Neuron (in vitro differentiated cells): ENCODE measurements around the gene EFHD2.

Experiments
- H2AFZ ChIP-seq: one replicate; pipeline ENCODE4 v1.6.1; 2013; ENCODE audit warnings: low read depth, mild to moderate bottlenecking, inconsistent platforms, low read length, moderate library complexity
- H3K27me3 ChIP-seq: one replicate; pipeline ENCODE4 v1.6.1; 2013; ENCODE audit warnings: low read length; ENCODE audit not compliant: insufficient read depth
- H3K36me3 ChIP-seq: one replicate; pipeline ENCODE4 v1.6.1; 2013; ENCODE audit warnings: low read length; ENCODE audit not compliant: insufficient read depth
- H3K4me1 ChIP-seq: one replicate; pipeline ENCODE4 v1.6.1; 2013; ENCODE audit warnings: low read length; ENCODE audit not compliant: insufficient read depth
- H3K4me3 ChIP-seq: 2 replicates; pipeline ENCODE4 v1.5.1; 2013; ENCODE audit warnings: mild to moderate bottlenecking, low read length, moderate library complexity
- H3K9me3 ChIP-seq: one replicate; pipeline ENCODE4 v1.6.1; 2013; ENCODE audit warnings: low read length

Gene EFHD2

GRCh38 chr1:15435239-15436077 lies 25.8 kb downstream of the EFHD2 start:
- Histone ChIP-seq H3K9me3 (no peaks in the 10 kb centered on the region), H3K4me1 (no peaks in the 10 kb centered on the region), H2AFZ (no peak overlapping the region), H3K4me3 (no peak overlapping the region), H3K36me3 (no peaks in the 10 kb centered on the region), H3K27me3 (peaks cover 2% of the 10 kb centered on the region)

DNA sequence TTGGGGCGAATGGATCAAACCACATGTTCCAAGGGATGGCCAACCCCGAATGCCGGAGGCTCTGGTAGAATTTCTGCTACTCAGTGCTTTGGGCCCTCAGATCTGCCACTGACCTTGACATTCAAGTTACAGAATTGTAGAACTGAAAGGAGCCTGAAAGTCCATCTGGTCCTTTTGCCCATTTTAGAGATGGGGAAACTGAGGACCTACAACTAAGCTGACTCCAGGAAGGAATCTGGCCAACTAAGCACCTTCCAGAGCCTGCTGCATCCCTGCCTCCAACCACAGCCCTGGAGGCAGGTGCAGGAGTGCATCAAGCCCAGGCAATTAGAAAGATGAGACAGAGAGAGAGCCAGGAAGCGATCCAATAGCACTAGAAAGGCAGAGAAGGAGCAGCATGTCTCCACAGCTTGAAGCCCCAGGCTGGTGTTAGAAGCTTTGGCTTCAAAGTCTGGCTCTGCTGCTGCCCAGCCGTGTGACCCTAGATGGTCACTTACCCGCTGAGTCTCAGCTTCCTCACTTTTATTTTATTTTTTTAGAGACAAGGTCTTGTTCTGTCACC lies 27.3 kb downstream of the EFHD2 start:
- H3K36me3 ChIP-seq, result no peaks in the 10 kb centered on the region
- H3K27me3 ChIP-seq, result peaks cover 2% of the 10 kb centered on the region
- H3K9me3 ChIP-seq, result no peaks in the 10 kb centered on the region
- H3K4me3 ChIP-seq, result no peak overlapping the region
- H2AFZ ChIP-seq, result no peak overlapping the region
- no peaks in the 10 kb centered on the region for H3K4me1 ChIP-seq

GRCh38 chr1:15439325-15439724 lies 29.6 kb downstream of the EFHD2 start:
- H3K9me3 ChIP-seq, result no peaks in the 10 kb centered on the region
- no peaks in the 10 kb centered on the region for H3K4me1 ChIP-seq
- H2AFZ ChIP-seq, result no peak overlapping the region
- H3K27me3 ChIP-seq, result peaks cover 2% of the 10 kb centered on the region
- H3K4me3 ChIP-seq, result no peak overlapping the region
- no peaks in the 10 kb centered on the region for H3K36me3 ChIP-seq

DNA sequence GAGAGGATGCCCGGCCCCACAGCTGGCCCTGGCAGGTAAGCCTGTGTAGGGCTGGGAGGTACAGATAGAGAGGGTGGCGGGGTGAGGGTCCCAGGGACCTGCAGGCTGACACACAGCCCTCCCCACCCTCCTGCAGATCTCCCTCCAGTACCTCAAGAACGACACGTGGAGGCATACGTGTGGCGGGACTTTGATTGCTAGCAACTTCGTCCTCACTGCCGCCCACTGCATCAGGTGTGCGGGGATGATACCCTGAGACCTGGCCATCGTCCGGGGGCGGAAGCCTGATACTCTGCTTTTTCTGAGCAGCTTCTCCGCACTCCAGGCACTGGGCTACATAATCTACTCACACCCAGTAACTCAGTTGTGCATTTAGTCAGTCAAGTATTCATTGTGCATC lies 30.7 kb downstream of the EFHD2 start:
- no peaks in the 10 kb centered on the region for H3K36me3 ChIP-seq
- no peaks in the 10 kb centered on the region for H3K4me1 ChIP-seq
- H3K9me3 ChIP-seq, result no peaks in the 10 kb centered on the region
- no peak overlapping the region for H2AFZ ChIP-seq
- H3K27me3 ChIP-seq, result peaks cover 2% of the 10 kb centered on the region
- H3K4me3 ChIP-seq, result no peak overlapping the region

DNA sequence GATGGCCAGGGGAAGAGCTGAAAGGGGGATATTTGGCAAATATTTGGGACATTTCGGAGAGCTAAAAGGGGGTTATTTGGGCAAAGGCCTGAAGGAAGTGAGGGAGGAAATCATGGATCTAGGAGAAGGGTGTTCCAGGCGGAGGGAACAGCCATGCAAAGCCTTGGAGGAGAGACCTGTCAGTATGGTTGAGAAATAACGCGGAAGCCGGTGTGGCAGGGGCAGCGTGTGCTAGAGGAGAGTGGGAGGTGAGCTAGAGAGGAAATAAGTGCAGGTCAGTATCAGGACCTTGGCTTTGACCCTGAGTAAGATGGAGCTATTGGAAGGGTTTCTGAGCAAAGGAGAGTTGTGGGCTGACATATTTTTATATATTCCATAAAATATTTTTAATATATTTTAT lies 31.6 kb downstream of the EFHD2 start:
- Histone ChIP-seq H2AFZ (no peak overlapping the region), H3K4me3 (no peak overlapping the region), H3K4me1 (no peaks in the 10 kb centered on the region), H3K27me3 (peaks cover 2% of the 10 kb centered on the region), H3K36me3 (no peaks in the 10 kb centered on the region), H3K9me3 (no peaks in the 10 kb centered on the region)

DNA sequence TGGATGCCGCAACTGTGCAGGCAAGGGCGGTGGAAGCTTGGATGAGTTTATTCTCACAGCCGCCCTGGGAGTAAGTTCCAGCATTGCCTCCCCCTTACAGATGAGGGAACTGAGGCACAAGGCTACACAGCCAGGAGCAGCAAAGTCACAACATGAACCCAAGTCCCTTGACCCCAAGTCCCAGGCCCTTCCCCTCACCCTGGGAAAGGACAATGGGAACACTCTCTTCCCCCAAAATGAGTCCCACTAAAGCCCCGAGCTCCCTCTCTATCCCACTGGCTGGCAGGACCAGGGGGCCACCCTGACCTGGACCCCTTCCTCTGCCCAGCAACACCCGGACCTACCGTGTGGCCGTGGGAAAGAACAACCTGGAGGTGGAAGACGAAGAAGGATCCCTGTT lies 32.4 kb downstream of the EFHD2 start:
- Histone ChIP-seq H3K36me3 (no peaks in the 10 kb centered on the region), H2AFZ (no peak overlapping the region), H3K27me3 (peaks cover 2% of the 10 kb centered on the region), H3K4me3 (no peak overlapping the region), H3K4me1 (no peaks in the 10 kb centered on the region), H3K9me3 (no peaks in the 10 kb centered on the region)

GRCh38 chr1:15442759-15443158 lies 33.1 kb downstream of the EFHD2 start:
- Histone ChIP-seq H3K36me3 (no peaks in the 10 kb centered on the region), H3K4me3 (no peak overlapping the region), H3K9me3 (no peaks in the 10 kb centered on the region), H3K4me1 (no peaks in the 10 kb centered on the region), H3K27me3 (peaks cover 2% of the 10 kb centered on the region), H2AFZ (no peak overlapping the region)

- H3K4me1 ChIP-seq, result no peaks in the 10 kb centered on the region
- H2AFZ ChIP-seq, result no peak overlapping the region
- H3K27me3 ChIP-seq, result peaks cover under 1% of the 10 kb centered on the region
- H3K9me3 ChIP-seq, result no peaks in the 10 kb centered on the region
- no peak overlapping the region for H3K4me3 ChIP-seq
- no peaks in the 10 kb centered on the region for H3K36me3 ChIP-seq
Observed at GRCh38 chr1:15443281-15443680, 33.6 kb downstream of the EFHD2 start.

DNA sequence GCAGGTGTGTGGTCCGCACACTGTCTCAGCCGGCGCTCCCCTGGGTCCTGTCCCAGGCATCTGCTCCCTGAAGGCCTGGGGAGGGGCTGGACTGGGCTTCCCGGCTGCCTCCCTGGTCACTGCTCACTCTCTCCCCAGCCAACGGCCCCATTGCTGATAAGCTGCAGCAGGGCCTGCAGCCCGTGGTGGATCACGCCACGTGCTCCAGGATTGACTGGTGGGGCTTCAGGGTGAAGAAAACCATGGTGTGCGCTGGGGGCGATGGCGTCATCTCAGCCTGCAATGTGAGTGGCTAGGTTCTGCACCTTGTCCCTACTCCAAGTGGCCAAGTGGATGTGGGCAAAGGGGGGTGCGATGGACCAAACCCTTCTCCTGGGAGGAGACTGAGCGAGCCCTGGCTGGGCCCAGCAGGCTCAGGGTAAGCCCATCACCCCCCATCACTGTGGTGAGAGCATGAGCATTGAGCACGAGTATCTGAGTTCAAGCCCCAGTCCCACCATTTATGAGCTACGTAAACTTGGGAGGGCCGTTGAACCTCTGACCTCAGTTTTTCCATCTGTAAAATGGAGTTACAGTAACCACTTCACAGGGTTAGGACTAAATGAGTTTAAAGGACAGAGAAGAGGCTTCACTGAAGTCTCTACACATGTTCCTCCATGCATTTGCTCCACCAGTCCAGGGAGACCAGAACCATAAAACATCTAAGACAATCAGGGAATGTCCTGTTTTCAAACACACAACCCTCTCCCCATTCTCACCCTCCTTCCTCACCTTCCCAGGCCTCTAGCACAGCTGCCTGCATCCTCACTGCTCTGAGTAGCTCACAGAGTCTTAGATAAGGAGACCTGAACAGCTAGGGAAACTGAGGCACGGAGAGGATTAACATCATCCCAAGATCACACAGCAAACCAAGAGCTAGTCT lies 35.0 kb downstream of the EFHD2 start:
- Histone ChIP-seq H2AFZ (no peak overlapping the region), H3K27me3 (no peaks in the 10 kb centered on the region), H3K4me1 (no peaks in the 10 kb centered on the region), H3K4me3 (no peak overlapping the region), H3K9me3 (no peaks in the 10 kb centered on the region), H3K36me3 (no peaks in the 10 kb centered on the region)

- no peaks in the 10 kb centered on the region for H3K27me3 ChIP-seq
- no peak overlapping the region for H3K4me3 ChIP-seq
- no peaks in the 10 kb centered on the region for H3K4me1 ChIP-seq
- H3K9me3 ChIP-seq, result no peaks in the 10 kb centered on the region
- H2AFZ ChIP-seq, result no peak overlapping the region
- no peaks in the 10 kb centered on the region for H3K36me3 ChIP-seq
Observed at GRCh38 chr1:15445390-15446122, 35.9 kb downstream of the EFHD2 start.

DNA sequence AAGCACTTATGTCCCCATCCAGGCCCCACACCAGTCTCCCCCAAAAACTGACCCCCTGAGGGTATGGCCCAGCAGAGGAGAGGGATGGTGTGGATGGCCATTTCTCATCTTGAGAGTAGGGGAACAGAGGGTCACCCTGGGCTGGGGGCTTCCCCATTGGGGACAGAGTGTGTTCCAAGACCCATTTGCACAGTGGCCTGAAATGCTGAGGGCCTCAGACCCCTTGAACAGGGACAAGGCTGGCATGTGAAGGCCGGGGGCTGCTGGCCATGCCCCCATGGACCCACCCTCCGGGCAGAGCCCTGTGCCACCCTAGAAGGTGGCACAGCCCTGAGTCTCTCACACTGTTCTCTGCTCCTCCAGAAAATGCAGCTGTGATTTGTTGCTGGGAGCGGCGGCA lies 36.5 kb downstream of the EFHD2 start:
- H3K9me3 ChIP-seq, result no peaks in the 10 kb centered on the region
- H3K36me3 ChIP-seq, result no peaks in the 10 kb centered on the region
- no peak overlapping the region for H3K4me3 ChIP-seq
- H2AFZ ChIP-seq, result no peak overlapping the region
- H3K27me3 ChIP-seq, result no peaks in the 10 kb centered on the region
- H3K4me1 ChIP-seq, result no peaks in the 10 kb centered on the region

DNA sequence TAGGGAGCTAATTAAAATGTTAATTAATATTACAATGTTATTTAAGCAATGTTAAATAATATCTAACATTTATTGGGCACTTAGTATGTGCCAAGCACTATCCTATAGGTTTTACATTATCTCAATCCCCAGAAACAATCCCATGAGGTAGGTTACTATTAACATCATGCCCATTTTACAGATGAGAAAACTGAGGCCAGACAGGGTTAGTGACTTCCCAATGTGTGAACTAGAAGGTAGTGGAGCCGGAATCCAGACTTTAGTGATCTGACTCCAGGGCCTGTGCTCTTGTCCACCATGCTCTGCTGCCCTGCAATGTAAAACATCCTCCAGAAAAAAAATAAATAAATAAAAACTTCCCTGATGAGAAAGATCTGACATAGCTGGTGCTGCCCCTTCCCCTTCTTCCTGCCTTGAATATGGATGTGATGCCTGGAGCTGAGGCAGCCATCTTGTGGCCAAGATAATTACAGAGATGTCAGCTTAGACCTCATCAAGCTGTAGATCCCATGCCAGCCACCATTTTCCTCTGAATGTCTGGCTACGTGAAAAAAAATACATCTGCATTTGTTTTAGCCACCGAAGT lies 39.3 kb downstream of the EFHD2 start:
- Histone ChIP-seq H3K36me3 (no peaks in the 10 kb centered on the region), H3K9me3 (no peaks in the 10 kb centered on the region)

More for the DNA sequence above, 39.3 kb downstream of the EFHD2 start:
- Histone ChIP-seq H3K4me3 (no peak overlapping the region), H2AFZ (no peak overlapping the region), H3K27me3 (no peaks in the 10 kb centered on the region), H3K4me1 (no peaks in the 10 kb centered on the region)
